Mesothelial cell of epicardium (in vitro differentiated cells): ENCODE measurements around the gene BRINP2. TPM values are rescaled to one million over a fixed set of nuclear protein-coding genes. Genes with fewer than 3 reads are reported as not detected.

Experiments
- DNase-seq, 2 experiments: peaks; one replicate each; pipeline ENCODE4 v3.0.0; 2021; ENCODE audit warnings: low spot score in 2 of 2; ENCODE audit not compliant: unreplicated experiment in 2 of 2
- H3K27ac Mint-ChIP-seq: 2 replicates; pipeline ENCODE4 v1.8.0; 2021; ENCODE audit warnings: mixed read lengths
- H3K27me3 Mint-ChIP-seq: 2 replicates; pipeline ENCODE4 v1.8.0; 2021; ENCODE audit warnings: low read depth, mixed read lengths
- H3K36me3 Mint-ChIP-seq: 2 replicates; pipeline ENCODE4 v1.8.0; 2021; ENCODE audit warnings: mixed read lengths
- H3K4me1 Mint-ChIP-seq: 2 replicates; pipeline ENCODE4 v1.8.0; 2021; ENCODE audit warnings: mixed read lengths
- H3K4me3 Mint-ChIP-seq: 2 replicates; pipeline ENCODE4 v1.8.0; 2021; ENCODE audit warnings: mild to moderate bottlenecking, moderate library complexity, mixed read lengths
- H3K9me3 Mint-ChIP-seq: 2 replicates; pipeline ENCODE4 v1.8.0; 2021; ENCODE audit warnings: mixed read lengths
- CTCF ChIP-seq: fragments of 200-600 bp; sonication (generic); IDR thresholded peaks from one replicate; pipeline ENCODE4 v1.5.0; 2021; ENCODE audit warnings: antibody characterized with exemption; ENCODE audit not compliant: unreplicated experiment
- total RNA-seq: library from RNA; stranded (reverse); gene quantifications from 3 replicates; pipeline ENCODE4 v1.2.1, GENCODE V29; 2021

Gene BRINP2
- total RNA-seq: 0.63 to 1.1 TPM (median 0.78 TPM) in 3 replicates

GRCh38 chr1:177170756-177171535 is at the start of gene BRINP2:
BRINP2 (plus strand) TSS chr1:177170958; CDS start chr1:177229877, 58,919 bp downstream.
- no peaks in the 10 kb centered on the region for H3K4me1 Mint-ChIP-seq
- no peaks in the 10 kb centered on the region for H3K36me3 Mint-ChIP-seq
- peak in 1 of 2 experiments; percentile 64 for DNase-seq
- no peak within 1 kb of the TSS for H3K27ac Mint-ChIP-seq
- H3K4me3 Mint-ChIP-seq: no peak within 1 kb of the TSS
- H3K27me3 Mint-ChIP-seq: peaks cover 6% of the 10 kb centered on the region
- no peak for TF ChIP-seq CTCF
- H3K9me3 Mint-ChIP-seq: no peaks in the 10 kb centered on the region

GRCh38 chr1:177122461-177123251 is 48.1 kb upstream of the BRINP2 start:
- H3K27ac Mint-ChIP-seq: no peak overlapping the region
- DNase-seq: no peak
- no peaks in the 10 kb centered on the region for H3K4me1 Mint-ChIP-seq
- no peaks in the 10 kb centered on the region for H3K9me3 Mint-ChIP-seq
- H3K4me3 Mint-ChIP-seq: no peak overlapping the region
- H3K27me3 Mint-ChIP-seq: peaks cover 37% of the 10 kb centered on the region
- no peaks in the 10 kb centered on the region for H3K36me3 Mint-ChIP-seq
- TF ChIP-seq CTCF: no peak

- Mint-ChIP-seq H3K4me1 (no peaks in the 10 kb centered on the region), H3K9me3 (no peaks in the 10 kb centered on the region), H3K27me3 (peaks cover 30% of the 10 kb centered on the region), H3K36me3 (no peaks in the 10 kb centered on the region), H3K4me3 (no peak overlapping the region), H3K27ac (no peak overlapping the region)
- DNase-seq: no peak
- TF ChIP-seq CTCF: no peak
These were observed 46.0 kb upstream of the BRINP2 start for GRCh38 chr1:177124577-177125278.

GRCh38 chr1:177126267-177126666 is 44.5 kb upstream of the BRINP2 start:
- no peak for DNase-seq
- Mint-ChIP-seq H3K4me1 (no peaks in the 10 kb centered on the region), H3K36me3 (no peaks in the 10 kb centered on the region), H3K27ac (no peak overlapping the region), H3K9me3 (no peaks in the 10 kb centered on the region), H3K4me3 (no peak overlapping the region), H3K27me3 (peaks cover 17% of the 10 kb centered on the region)
- TF ChIP-seq CTCF: no peak

GRCh38 chr1:177128665-177129281 is 42.0 kb upstream of the BRINP2 start:
- H3K9me3 Mint-ChIP-seq: no peaks in the 10 kb centered on the region
- H3K27me3 Mint-ChIP-seq: peaks cover 19% of the 10 kb centered on the region
- no peak overlapping the region for H3K27ac Mint-ChIP-seq
- H3K4me1 Mint-ChIP-seq: no peaks in the 10 kb centered on the region
- TF ChIP-seq CTCF: no peak
- no peak for DNase-seq
- H3K4me3 Mint-ChIP-seq: no peak overlapping the region
- no peaks in the 10 kb centered on the region for H3K36me3 Mint-ChIP-seq
